Measurements from ENCODE around the gene IRX4.

The IRX4 gene

DNA sequence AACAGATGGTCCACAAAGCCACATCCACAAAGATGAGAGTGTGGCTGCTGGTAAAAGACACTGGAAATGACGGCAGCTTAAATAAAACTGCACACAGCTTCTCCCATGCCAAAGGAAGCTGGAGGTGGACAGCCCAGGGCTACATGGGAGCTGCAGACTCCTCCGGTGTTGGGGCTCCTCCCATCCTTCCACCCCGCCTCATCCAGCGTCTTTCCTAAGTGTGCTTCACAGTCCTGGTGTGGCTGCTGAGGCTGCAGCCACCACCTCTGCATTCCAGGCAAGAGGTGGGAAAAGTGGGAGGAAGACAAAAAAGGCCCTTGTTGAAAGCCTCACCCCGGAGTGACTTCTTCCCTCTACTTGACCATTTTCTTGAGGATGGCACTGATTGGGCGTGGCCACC, 37.0 kb upstream of the IRX4 start:
- in situ Hi-C loops (cut with HindIII; ENCODE audit: low sequenced_read_pairs), result no loop called here
- H3K4me3 ChIP-seq (ENCODE audit: low read depth, low read length), result no peak overlapping the region
- TF ChIP-seq CTCF (IDR thresholded peaks at IDR 0.05; ENCODE audit: low read depth, low read length), result no peak
- no peak for DNase-seq (ENCODE audit: low read depth, low spot score)

DNA sequence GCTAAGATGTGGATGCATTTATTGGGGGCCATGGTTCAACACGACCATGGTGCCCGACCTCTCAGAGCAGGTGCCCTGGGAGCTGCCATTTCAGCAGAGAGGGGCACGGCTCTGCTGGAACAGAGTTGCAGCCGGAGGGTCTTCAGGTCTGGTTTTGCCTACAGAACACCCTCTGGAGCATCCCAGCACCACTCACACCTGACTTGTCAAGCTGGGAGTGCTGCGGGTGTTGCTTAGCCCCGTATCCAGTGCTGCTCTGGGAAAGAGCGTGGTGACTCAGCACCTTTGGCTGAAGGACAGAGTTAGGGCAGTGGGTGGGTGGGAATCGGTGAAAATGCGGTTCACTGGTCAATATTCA, 36.5 kb upstream of the IRX4 start:
- no peak for TF ChIP-seq CTCF (IDR thresholded peaks at IDR 0.05; ENCODE audit: low read depth, low read length)
- H3K4me3 ChIP-seq (ENCODE audit: low read depth, low read length), result no peak overlapping the region
- no peak for DNase-seq (ENCODE audit: low read depth, low spot score)
- in situ Hi-C loops (cut with HindIII; ENCODE audit: low sequenced_read_pairs), result no loop called here

- no peak for DNase-seq (ENCODE audit: low read depth, low spot score)
- no peak overlapping the region for H3K4me3 ChIP-seq (ENCODE audit: low read depth, low read length)
- TF ChIP-seq CTCF (IDR thresholded peaks at IDR 0.05; ENCODE audit: low read depth, low read length), result no peak
- in situ Hi-C loops (cut with HindIII; ENCODE audit: low sequenced_read_pairs), result no loop called here
These were observed 35.9 kb upstream of the IRX4 start for GRCh38 chr5:1918488-1919208.

- no peak overlapping the region for H3K4me3 ChIP-seq (ENCODE audit: low read depth, low read length)
- no peak for DNase-seq (ENCODE audit: low read depth, low spot score)
- in situ Hi-C loops (cut with HindIII; ENCODE audit: low sequenced_read_pairs), result no loop called here
- TF ChIP-seq CTCF (IDR thresholded peaks at IDR 0.05; ENCODE audit: low read depth, low read length), result no peak
These were observed 35.2 kb upstream of the IRX4 start for GRCh38 chr5:1917830-1918487.

- DNase-seq (ENCODE audit: low read depth, low spot score), result no peak
- in situ Hi-C loops (cut with HindIII; ENCODE audit: low sequenced_read_pairs), result no loop called here
- no peak overlapping the region for H3K4me3 ChIP-seq (ENCODE audit: low read depth, low read length)
- TF ChIP-seq CTCF (IDR thresholded peaks at IDR 0.05; ENCODE audit: low read depth, low read length), result no peak
These were observed 33.6 kb upstream of the IRX4 start for GRCh38 chr5:1916041-1917001.

GRCh38 chr5:1915316-1915715, 32.6 kb upstream of the IRX4 start:
- no peak overlapping the region for H3K4me3 ChIP-seq (ENCODE audit: low read depth, low read length)
- no peak for DNase-seq (ENCODE audit: low read depth, low spot score)
- TF ChIP-seq CTCF (IDR thresholded peaks at IDR 0.05; ENCODE audit: low read depth, low read length), result no peak
- in situ Hi-C loops (cut with HindIII; ENCODE audit: low sequenced_read_pairs), result no loop called here
